ENCODE results near the gene ATP5ME. TPM values are rescaled to one million over a fixed set of nuclear protein-coding genes. Genes with fewer than 3 reads are reported as not detected.

The ATP5ME gene
- polyA plus RNA-seq, 1 donor = 477 TPM

- Histone ChIP-seq H3K27ac (ENCODE audit: low read length) (no peak overlapping the region), H3K4me1 (ENCODE audit: control insufficient read depth, insufficient read depth, low read length) (no peaks in the 10 kb centered on the region), H3K36me3 (ENCODE audit: control insufficient read depth, insufficient read depth, low read length) (peaks cover 11% of the 10 kb centered on the region), H3K27me3 (ENCODE audit: control insufficient read depth, insufficient read depth, low read length) (no peaks in the 10 kb centered on the region), H3K9me3 (ENCODE audit: control insufficient read depth, low read depth, low read length) (peaks cover 13% of the 10 kb centered on the region), H3K4me3 (ENCODE audit: low read length) (no peak overlapping the region)
- WGBS (ENCODE audit: insufficient coverage, low lambda C conversion rate) = no CpG with 5 or more reads among the region's 34 CpGs
- DNase-seq = no peak
These were observed 43.7 kb upstream of the ATP5ME start for GRCh38 chr4:717601-718320.

- no peaks in the 10 kb centered on the region for H3K27me3 ChIP-seq (ENCODE audit: control insufficient read depth, insufficient read depth, low read length)
- peaks cover 12% of the 10 kb centered on the region for H3K36me3 ChIP-seq (ENCODE audit: control insufficient read depth, insufficient read depth, low read length)
- WGBS (ENCODE audit: insufficient coverage, low lambda C conversion rate) = no CpG with 5 or more reads among the region's 18 CpGs
- no peak overlapping the region for H3K4me3 ChIP-seq (ENCODE audit: low read length)
- no peaks in the 10 kb centered on the region for H3K4me1 ChIP-seq (ENCODE audit: control insufficient read depth, insufficient read depth, low read length)
- no peak overlapping the region for H3K27ac ChIP-seq (ENCODE audit: low read length)
- DNase-seq = no peak
- no peaks in the 10 kb centered on the region for H3K9me3 ChIP-seq (ENCODE audit: control insufficient read depth, low read depth, low read length)
These were observed 40.0 kb upstream of the ATP5ME start for GRCh38 chr4:714087-714486.

- Histone ChIP-seq H3K4me3 (ENCODE audit: low read length) (no peak overlapping the region), H3K36me3 (ENCODE audit: control insufficient read depth, insufficient read depth, low read length) (peaks cover 17% of the 10 kb centered on the region), H3K9me3 (ENCODE audit: control insufficient read depth, low read depth, low read length) (no peaks in the 10 kb centered on the region), H3K4me1 (ENCODE audit: control insufficient read depth, insufficient read depth, low read length) (no peaks in the 10 kb centered on the region), H3K27me3 (ENCODE audit: control insufficient read depth, insufficient read depth, low read length) (no peaks in the 10 kb centered on the region), H3K27ac (ENCODE audit: low read length) (no peak overlapping the region)
- DNase-seq = no peak
- WGBS (ENCODE audit: insufficient coverage, low lambda C conversion rate) = no CpG with 5 or more reads among the region's 9 CpGs
These were observed 39.0 kb upstream of the ATP5ME start for GRCh38 chr4:712916-713632.

- Histone ChIP-seq H3K4me3 (ENCODE audit: low read length) (no peak overlapping the region), H3K36me3 (ENCODE audit: control insufficient read depth, insufficient read depth, low read length) (peaks cover 17% of the 10 kb centered on the region), H3K27me3 (ENCODE audit: control insufficient read depth, insufficient read depth, low read length) (no peaks in the 10 kb centered on the region), H3K9me3 (ENCODE audit: control insufficient read depth, low read depth, low read length) (no peaks in the 10 kb centered on the region), H3K4me1 (ENCODE audit: control insufficient read depth, insufficient read depth, low read length) (peaks cover 2% of the 10 kb centered on the region), H3K27ac (ENCODE audit: low read length) (no peak overlapping the region)
- no peak for DNase-seq
- WGBS (ENCODE audit: insufficient coverage, low lambda C conversion rate) = no CpG with 5 or more reads among the region's 3 CpGs
These were observed 38.0 kb upstream of the ATP5ME start for GRCh38 chr4:712093-712492.

- Histone ChIP-seq H3K27ac (ENCODE audit: low read length) (no peak overlapping the region), H3K4me1 (ENCODE audit: control insufficient read depth, insufficient read depth, low read length) (peaks cover 6% of the 10 kb centered on the region), H3K27me3 (ENCODE audit: control insufficient read depth, insufficient read depth, low read length) (no peaks in the 10 kb centered on the region), H3K36me3 (ENCODE audit: control insufficient read depth, insufficient read depth, low read length) (peaks cover 17% of the 10 kb centered on the region), H3K9me3 (ENCODE audit: control insufficient read depth, low read depth, low read length) (no peaks in the 10 kb centered on the region), H3K4me3 (ENCODE audit: low read length) (no peak overlapping the region)
- DNase-seq = no peak
- no CpG with 5 or more reads among the region's 13 CpGs for WGBS (ENCODE audit: insufficient coverage, low lambda C conversion rate)
These were observed 36.8 kb upstream of the ATP5ME start for GRCh38 chr4:710916-711315.

- WGBS (ENCODE audit: insufficient coverage, low lambda C conversion rate) = no CpG with 5 or more reads among the region's 9 CpGs
- no peak overlapping the region for H3K27ac ChIP-seq (ENCODE audit: low read length)
- H3K9me3 ChIP-seq (ENCODE audit: control insufficient read depth, low read depth, low read length) = no peaks in the 10 kb centered on the region
These were observed 36.0 kb upstream of the ATP5ME start for GRCh38 chr4:710116-710515.

GRCh38 chr4:709348-709747, 35.3 kb upstream of the ATP5ME start:
- H3K9me3 ChIP-seq (ENCODE audit: control insufficient read depth, low read depth, low read length) = no peaks in the 10 kb centered on the region
- no peaks in the 10 kb centered on the region for H3K27me3 ChIP-seq (ENCODE audit: control insufficient read depth, insufficient read depth, low read length)
- H3K36me3 ChIP-seq (ENCODE audit: control insufficient read depth, insufficient read depth, low read length) = peaks cover 14% of the 10 kb centered on the region
- no peak overlapping the region for H3K27ac ChIP-seq (ENCODE audit: low read length)
- no peak for DNase-seq
- 100% methylated on average over 1 of the region's 6 CpGs for WGBS (ENCODE audit: insufficient coverage, low lambda C conversion rate)
- no peak overlapping the region for H3K4me3 ChIP-seq (ENCODE audit: low read length)
- H3K4me1 ChIP-seq (ENCODE audit: control insufficient read depth, insufficient read depth, low read length) = peaks cover 11% of the 10 kb centered on the region

More at GRCh38 chr4:710116-710515, 36.0 kb upstream of the ATP5ME start:
- H3K27me3 ChIP-seq (ENCODE audit: control insufficient read depth, insufficient read depth, low read length) = no peaks in the 10 kb centered on the region
- H3K4me1 ChIP-seq (ENCODE audit: control insufficient read depth, insufficient read depth, low read length) = peaks cover 9% of the 10 kb centered on the region
- H3K36me3 ChIP-seq (ENCODE audit: control insufficient read depth, insufficient read depth, low read length) = peaks cover 17% of the 10 kb centered on the region
- H3K4me3 ChIP-seq (ENCODE audit: low read length) = no peak overlapping the region
- no peak for DNase-seq

GRCh38 chr4:708631-708933, 34.5 kb upstream of the ATP5ME start:
- H3K27me3 ChIP-seq (ENCODE audit: control insufficient read depth, insufficient read depth, low read length) = no peaks in the 10 kb centered on the region
- no peaks in the 10 kb centered on the region for H3K9me3 ChIP-seq (ENCODE audit: control insufficient read depth, low read depth, low read length)
- H3K4me1 ChIP-seq (ENCODE audit: control insufficient read depth, insufficient read depth, low read length) = peaks cover 11% of the 10 kb centered on the region
- H3K27ac ChIP-seq (ENCODE audit: low read length) = no peak overlapping the region
- WGBS (ENCODE audit: insufficient coverage, low lambda C conversion rate) = no CpG with 5 or more reads among the region's 6 CpGs
- DNase-seq = no peak
- peaks cover 9% of the 10 kb centered on the region for H3K36me3 ChIP-seq (ENCODE audit: control insufficient read depth, insufficient read depth, low read length)
- no peak overlapping the region for H3K4me3 ChIP-seq (ENCODE audit: low read length)

GRCh38 chr4:707929-708630, 34.0 kb upstream of the ATP5ME start:
- Histone ChIP-seq H3K4me3 (ENCODE audit: low read length) (no peak overlapping the region), H3K36me3 (ENCODE audit: control insufficient read depth, insufficient read depth, low read length) (peaks cover 9% of the 10 kb centered on the region), H3K4me1 (ENCODE audit: control insufficient read depth, insufficient read depth, low read length) (peaks cover 11% of the 10 kb centered on the region), H3K27me3 (ENCODE audit: control insufficient read depth, insufficient read depth, low read length) (no peaks in the 10 kb centered on the region), H3K9me3 (ENCODE audit: control insufficient read depth, low read depth, low read length) (no peaks in the 10 kb centered on the region), H3K27ac (ENCODE audit: low read length) (no peak overlapping the region)
- WGBS (ENCODE audit: insufficient coverage, low lambda C conversion rate) = no CpG with 5 or more reads among the region's 11 CpGs
- no peak for DNase-seq

- Histone ChIP-seq H3K4me1 (ENCODE audit: control insufficient read depth, insufficient read depth, low read length) (peaks cover 17% of the 10 kb centered on the region), H3K4me3 (ENCODE audit: low read length) (peak overlapping the region; percentile 92), H3K9me3 (ENCODE audit: control insufficient read depth, low read depth, low read length) (no peaks in the 10 kb centered on the region), H3K27me3 (ENCODE audit: control insufficient read depth, insufficient read depth, low read length) (no peaks in the 10 kb centered on the region), H3K36me3 (ENCODE audit: control insufficient read depth, insufficient read depth, low read length) (peaks cover 9% of the 10 kb centered on the region), H3K27ac (ENCODE audit: low read length) (no peak overlapping the region)
- no CpG with 5 or more reads among the region's 21 CpGs for WGBS (ENCODE audit: insufficient coverage, low lambda C conversion rate)
- no peak for DNase-seq
These were observed 32.9 kb upstream of the ATP5ME start for GRCh38 chr4:706834-707598.
